ENCODE results near the gene AMZ1.

Gene AMZ1

GRCh38 chr7:2698581-2699288 is 10.7 kb downstream of the AMZ1 start:
- H3K4me3 ChIP-seq (ENCODE audit: low read depth, low read length): no peak overlapping the region
- no peak overlapping the region for H3K27ac ChIP-seq (ENCODE audit: low read depth, low read length)
- H3K9ac ChIP-seq (ENCODE audit: low read length): no peak overlapping the region
- H3K9me3 ChIP-seq (ENCODE audit: control insufficient read depth, insufficient read depth, low read depth, low read length): no peaks in the 10 kb centered on the region
- no peaks in the 10 kb centered on the region for H3K36me3 ChIP-seq (ENCODE audit: control insufficient read depth, insufficient read depth, low read length)
- H3K4me1 ChIP-seq (ENCODE audit: control insufficient read depth, insufficient read depth, low read length): no peaks in the 10 kb centered on the region
- no peaks in the 10 kb centered on the region for H3K27me3 ChIP-seq (ENCODE audit: control insufficient read depth, insufficient read depth, low read length)

DNA sequence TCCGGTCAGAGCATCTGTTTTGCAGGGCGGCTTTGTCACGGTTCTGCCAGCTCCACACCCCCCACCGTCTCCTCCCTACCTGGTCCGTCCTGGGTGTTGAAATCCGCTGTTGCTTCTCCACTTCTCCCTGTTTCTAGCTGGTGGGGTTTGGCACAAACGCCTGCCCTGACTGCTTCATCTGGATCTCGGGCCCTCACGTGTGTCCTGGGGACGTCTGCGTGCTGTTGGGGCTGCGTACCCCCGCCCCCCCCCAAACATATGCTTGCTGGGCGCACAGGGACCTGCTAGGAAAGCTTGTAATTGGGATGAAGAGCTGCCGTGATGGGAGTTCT is 11.3 kb downstream of the AMZ1 start:
- no peak overlapping the region for H3K9ac ChIP-seq (ENCODE audit: low read length)
- H3K27me3 ChIP-seq (ENCODE audit: control insufficient read depth, insufficient read depth, low read length): no peaks in the 10 kb centered on the region
- no peaks in the 10 kb centered on the region for H3K4me1 ChIP-seq (ENCODE audit: control insufficient read depth, insufficient read depth, low read length)

GRCh38 chr7:2700141-2700850 is 12.3 kb downstream of the AMZ1 start:
- Histone ChIP-seq H3K4me3 (ENCODE audit: low read depth, low read length) (no peak overlapping the region), H3K27me3 (ENCODE audit: control insufficient read depth, insufficient read depth, low read length) (no peaks in the 10 kb centered on the region), H3K36me3 (ENCODE audit: control insufficient read depth, insufficient read depth, low read length) (no peaks in the 10 kb centered on the region), H3K9me3 (ENCODE audit: control insufficient read depth, insufficient read depth, low read depth, low read length) (no peaks in the 10 kb centered on the region), H3K27ac (ENCODE audit: low read depth, low read length) (no peak overlapping the region), H3K9ac (ENCODE audit: low read length) (no peak overlapping the region), H3K4me1 (ENCODE audit: control insufficient read depth, insufficient read depth, low read length) (no peaks in the 10 kb centered on the region)

More for the DNA sequence above, 11.3 kb downstream of the AMZ1 start:
- no peak overlapping the region for H3K4me3 ChIP-seq (ENCODE audit: low read depth, low read length)
- H3K9me3 ChIP-seq (ENCODE audit: control insufficient read depth, insufficient read depth, low read depth, low read length): no peaks in the 10 kb centered on the region
- H3K27ac ChIP-seq (ENCODE audit: low read depth, low read length): no peak overlapping the region
- H3K36me3 ChIP-seq (ENCODE audit: control insufficient read depth, insufficient read depth, low read length): no peaks in the 10 kb centered on the region

- Histone ChIP-seq H3K27me3 (ENCODE audit: control insufficient read depth, insufficient read depth, low read length) (no peaks in the 10 kb centered on the region), H3K9ac (ENCODE audit: low read length) (no peak overlapping the region), H3K4me1 (ENCODE audit: control insufficient read depth, insufficient read depth, low read length) (no peaks in the 10 kb centered on the region), H3K4me3 (ENCODE audit: low read depth, low read length) (no peak overlapping the region), H3K36me3 (ENCODE audit: control insufficient read depth, insufficient read depth, low read length) (no peaks in the 10 kb centered on the region), H3K27ac (ENCODE audit: low read depth, low read length) (no peak overlapping the region), H3K9me3 (ENCODE audit: control insufficient read depth, insufficient read depth, low read depth, low read length) (no peaks in the 10 kb centered on the region)
These were observed 13.4 kb downstream of the AMZ1 start for GRCh38 chr7:2701424-2701823.

GRCh38 chr7:2701832-2702593 is 14.0 kb downstream of the AMZ1 start:
- Histone ChIP-seq H3K4me3 (ENCODE audit: low read depth, low read length) (no peak overlapping the region), H3K4me1 (ENCODE audit: control insufficient read depth, insufficient read depth, low read length) (0 out of 2 replicates have a peak, but pooled peaks cover under 1% of the 10 kb centered on the region), H3K36me3 (ENCODE audit: control insufficient read depth, insufficient read depth, low read length) (no peaks in the 10 kb centered on the region), H3K27me3 (ENCODE audit: control insufficient read depth, insufficient read depth, low read length) (no peaks in the 10 kb centered on the region), H3K9ac (ENCODE audit: low read length) (no peak overlapping the region), H3K27ac (ENCODE audit: low read depth, low read length) (no peak overlapping the region), H3K9me3 (ENCODE audit: control insufficient read depth, insufficient read depth, low read depth, low read length) (no peaks in the 10 kb centered on the region)

- H3K27me3 ChIP-seq (ENCODE audit: control insufficient read depth, insufficient read depth, low read length): no peaks in the 10 kb centered on the region
- no peak overlapping the region for H3K4me3 ChIP-seq (ENCODE audit: low read depth, low read length)
- H3K27ac ChIP-seq (ENCODE audit: low read depth, low read length): no peak overlapping the region
- no peaks in the 10 kb centered on the region for H3K36me3 ChIP-seq (ENCODE audit: control insufficient read depth, insufficient read depth, low read length)
- no peak overlapping the region for H3K9ac ChIP-seq (ENCODE audit: low read length)
- H3K4me1 ChIP-seq (ENCODE audit: control insufficient read depth, insufficient read depth, low read length): peaks cover 6% of the 10 kb centered on the region; the same call in 1 of the 2 replicates
- no peaks in the 10 kb centered on the region for H3K9me3 ChIP-seq (ENCODE audit: control insufficient read depth, insufficient read depth, low read depth, low read length)
These were observed 14.6 kb downstream of the AMZ1 start for GRCh38 chr7:2702594-2702957.

- no peak overlapping the region for H3K4me3 ChIP-seq (ENCODE audit: low read depth, low read length)
These were observed 17.5 kb downstream of the AMZ1 start for GRCh38 chr7:2705371-2706096.

DNA sequence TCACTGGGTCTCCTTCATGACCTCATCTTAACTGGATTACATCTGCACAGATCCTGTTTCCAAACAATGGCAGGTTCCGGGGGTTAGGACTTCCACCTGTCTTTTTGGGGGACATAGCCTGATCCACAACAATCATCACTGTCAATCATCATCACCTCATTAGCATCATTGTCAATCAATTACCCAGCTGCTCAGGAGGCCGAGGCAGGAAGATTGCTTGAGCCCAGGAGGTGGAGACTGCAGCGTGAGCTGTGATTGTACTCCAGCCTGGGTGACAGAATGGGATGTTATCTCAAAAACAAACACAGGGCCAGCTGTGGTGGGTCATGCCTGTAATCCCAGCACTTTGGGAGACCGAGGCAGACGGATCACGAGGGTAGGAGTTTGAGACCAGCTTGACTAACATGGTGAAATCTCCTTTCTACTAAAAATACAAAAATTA is 18.7 kb downstream of the AMZ1 start:
- no peaks in the 10 kb centered on the region for H3K9me3 ChIP-seq (ENCODE audit: control insufficient read depth, insufficient read depth, low read depth, low read length)
- no peak overlapping the region for H3K4me3 ChIP-seq (ENCODE audit: low read depth, low read length)
- no peaks in the 10 kb centered on the region for H3K27me3 ChIP-seq (ENCODE audit: control insufficient read depth, insufficient read depth, low read length)
- no peak overlapping the region for H3K27ac ChIP-seq (ENCODE audit: low read depth, low read length)
- no peaks in the 10 kb centered on the region for H3K36me3 ChIP-seq (ENCODE audit: control insufficient read depth, insufficient read depth, low read length)
- H3K4me1 ChIP-seq (ENCODE audit: control insufficient read depth, insufficient read depth, low read length): peaks cover 9% of the 10 kb centered on the region; the same call in 1 of the 2 replicates
- H3K9ac ChIP-seq (ENCODE audit: low read length): no peak overlapping the region

More at GRCh38 chr7:2705371-2706096, 17.5 kb downstream of the AMZ1 start:
- Histone ChIP-seq H3K27me3 (ENCODE audit: control insufficient read depth, insufficient read depth, low read length) (no peaks in the 10 kb centered on the region), H3K4me1 (ENCODE audit: control insufficient read depth, insufficient read depth, low read length) (peaks cover 9% of the 10 kb centered on the region; the same call in 1 of the 2 replicates), H3K9me3 (ENCODE audit: control insufficient read depth, insufficient read depth, low read depth, low read length) (no peaks in the 10 kb centered on the region), H3K9ac (ENCODE audit: low read length) (no peak overlapping the region), H3K27ac (ENCODE audit: low read depth, low read length) (no peak overlapping the region), H3K36me3 (ENCODE audit: control insufficient read depth, insufficient read depth, low read length) (no peaks in the 10 kb centered on the region)

DNA sequence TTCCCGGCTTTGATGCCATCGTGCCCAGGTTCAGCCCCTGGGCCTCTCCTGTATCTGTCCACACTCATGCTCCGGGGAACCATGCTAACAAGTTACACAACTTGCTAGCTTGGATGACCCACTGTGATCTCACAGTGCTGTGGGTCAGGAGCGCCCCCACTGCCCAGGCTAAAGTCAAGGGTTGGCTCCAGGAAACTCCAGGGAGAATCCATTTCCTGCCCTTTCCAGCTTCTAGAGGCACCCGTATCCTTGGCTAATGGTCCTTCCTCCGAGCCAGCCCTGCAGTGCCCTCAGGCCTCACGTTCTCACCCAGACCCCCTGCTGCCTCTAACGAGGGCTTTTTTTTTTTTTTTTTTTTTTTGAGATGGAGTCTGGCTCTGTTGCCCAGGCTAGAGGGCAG is 19.5 kb downstream of the AMZ1 start:
- peaks cover 9% of the 10 kb centered on the region; the same call in 1 of the 2 replicates for H3K4me1 ChIP-seq (ENCODE audit: control insufficient read depth, insufficient read depth, low read length)
- H3K9me3 ChIP-seq (ENCODE audit: control insufficient read depth, insufficient read depth, low read depth, low read length): no peaks in the 10 kb centered on the region
- no peaks in the 10 kb centered on the region for H3K27me3 ChIP-seq (ENCODE audit: control insufficient read depth, insufficient read depth, low read length)
- no peak overlapping the region for H3K27ac ChIP-seq (ENCODE audit: low read depth, low read length)
- H3K4me3 ChIP-seq (ENCODE audit: low read depth, low read length): no peak overlapping the region
- H3K36me3 ChIP-seq (ENCODE audit: control insufficient read depth, insufficient read depth, low read length): no peaks in the 10 kb centered on the region
- no peak overlapping the region for H3K9ac ChIP-seq (ENCODE audit: low read length)

- H3K9me3 ChIP-seq (ENCODE audit: control insufficient read depth, insufficient read depth, low read depth, low read length): no peaks in the 10 kb centered on the region
- H3K27me3 ChIP-seq (ENCODE audit: control insufficient read depth, insufficient read depth, low read length): no peaks in the 10 kb centered on the region
- H3K27ac ChIP-seq (ENCODE audit: low read depth, low read length): no peak overlapping the region
- peaks cover 9% of the 10 kb centered on the region; the same call in 1 of the 2 replicates for H3K4me1 ChIP-seq (ENCODE audit: control insufficient read depth, insufficient read depth, low read length)
- no peak overlapping the region for H3K4me3 ChIP-seq (ENCODE audit: low read depth, low read length)
- no peak overlapping the region for H3K9ac ChIP-seq (ENCODE audit: low read length)
- H3K36me3 ChIP-seq (ENCODE audit: control insufficient read depth, insufficient read depth, low read length): no peaks in the 10 kb centered on the region
These were observed 20.0 kb downstream of the AMZ1 start for GRCh38 chr7:2708041-2708440.
